GM12878 (cell line): ENCODE data around the gene GRK2. TPM values are rescaled to one million over a fixed set of nuclear protein-coding genes. Genes with fewer than 3 reads are reported as not detected.

Experiments used
- ATAC-seq: fragments of 200-7000 bp; cut with Tn5 transposase; 3 replicates; pipeline ENCODE4 v1.9.1; 2020; ENCODE audit warnings: mild to moderate bottlenecking, moderate library complexity
- BruUV-seq: library from RNA; stranded (reverse); fragments of 400-500 nt; replicated peaks from 2 replicates; lab custom pipeline; 2021; lab: Mats Ljungman, UMichigan
- CTCF ChIA-PET: fragments of 300-600 bp; sonication (Branson Sonifier 250); formaldehyde crosslinking; extraction: SDS; loops from one replicate; lab custom pipeline; 2021; ENCODE audit warnings: inconsistent platforms; lab: Yijun Ruan, JAX
- POLR2A ChIA-PET: fragments of 350-600 bp; formaldehyde crosslinking; extraction: SDS; loops from one replicate; lab custom pipeline; 2021; ENCODE audit warnings: inconsistent platforms; lab: Charles Lee
- RAD21 ChIA-PET: fragments of 300-600 bp; sonication (Branson Sonifier 250); formaldehyde crosslinking; loops from one replicate; lab custom pipeline; 2023; ENCODE audit warnings: antibody characterized with exemption; ENCODE audit not compliant: unreplicated experiment; lab: Charles Lee
- SMC1A ChIA-PET: fragments of 300-600 bp; sonication (Branson Sonifier 250); formaldehyde crosslinking; loops from one replicate; lab custom pipeline; 2023; ENCODE audit not compliant: unreplicated experiment, uncharacterized antibody; lab: Charles Lee
- DNase-seq: peaks from one replicate; pipeline ENCODE4 v3.0.0-alpha.2; 2011; ENCODE audit warnings: low read depth, low spot score
- FAIRE-seq: peaks from 3 replicates; lab custom pipeline; 2011; peaks lifted over from hg19 to GRCh38; lab: Jason Lieb, UNC
- H2AFZ ChIP-seq: 2 replicates; pipeline ENCODE4 v1.6.0; 2011; ENCODE audit warnings: low read depth, low read length, control low read depth; ENCODE audit not compliant: control insufficient read depth
- H3K27ac ChIP-seq: 2 replicates; pipeline ENCODE4 v1.5.1; 2011; ENCODE audit warnings: control low read depth; ENCODE audit not compliant: control insufficient read depth, insufficient read depth
- H3K27me3 ChIP-seq, 2 experiments: replicated peaks in 1 of 2; 2 replicates each; pipeline versions ENCODE4 v1.6.0 to v1.6.1; 2011; ENCODE audit warnings: low read length in 1 of 2; ENCODE audit not compliant: control insufficient read depth in 2 of 2, insufficient read depth in 2 of 2
- H3K36me3 ChIP-seq, 2 experiments: 2 replicates each; pipeline ENCODE4 v1.5.1; 2011; ENCODE audit warnings: low read length in 1 of 2; ENCODE audit not compliant: control insufficient read depth in 2 of 2, insufficient read depth in 2 of 2
- H3K4me1 ChIP-seq: 2 replicates; pipeline ENCODE4 v1.6.1; 2011; ENCODE audit warnings: mild to moderate bottlenecking, low read length, moderate library complexity, mixed read lengths; ENCODE audit not compliant: control insufficient read depth, insufficient read depth
- H3K4me2 ChIP-seq: 2 replicates; pipeline ENCODE4 v1.6.0; 2011; ENCODE audit warnings: control low read depth; ENCODE audit not compliant: control insufficient read depth, insufficient read depth
- H3K4me3 ChIP-seq: fragments of 200-600 bp; sonication (generic); 2 replicates; pipeline ENCODE4 v1.5.1; 2016
- H3K79me2 ChIP-seq: 2 replicates; pipeline ENCODE4 v1.6.0; 2011; ENCODE audit warnings: low read length; ENCODE audit not compliant: control insufficient read depth, insufficient read depth
- H3K9ac ChIP-seq: 2 replicates; pipeline ENCODE4 v1.8.0; 2011; ENCODE audit warnings: low read length, control low read depth, mixed read lengths; ENCODE audit not compliant: control insufficient read depth, insufficient read depth
- H3K9me3 ChIP-seq: replicated peaks from 3 replicates; pipeline ENCODE4 v1.5.1; 2011; ENCODE audit warnings: mild to moderate bottlenecking, low read length; ENCODE audit not compliant: control insufficient read depth, insufficient read depth
- H4K20me1 ChIP-seq: 2 replicates; pipeline ENCODE4 v1.6.0; 2011; ENCODE audit not compliant: control insufficient read depth, insufficient read depth
- BCL3 ChIP-seq: IDR thresholded peaks from 2 replicates; pipeline ENCODE4 v1.6.1; 2011; ENCODE audit warnings: borderline replicate concordance, low read depth, mild to moderate bottlenecking, moderate library complexity, low read length; ENCODE audit not compliant: insufficient read depth, poor library complexity, severe bottlenecking
- PML ChIP-seq: IDR thresholded peaks from 2 replicates; pipeline ENCODE4 v1.6.1; 2012; ENCODE audit warnings: low read length, inconsistent platforms
- POLR2AphosphoS5 ChIP-seq: IDR thresholded peaks from 2 replicates; pipeline ENCODE4 v1.6.1; 2011; ENCODE audit warnings: mild to moderate bottlenecking, low read length, inconsistent platforms
- TCF7 ChIP-seq: IDR thresholded peaks from 2 replicates; pipeline ENCODE4 v1.6.1; 2014; ENCODE audit warnings: antibody characterized with exemption, borderline replicate concordance
- WGBS: methylation state at CpG from one replicate; pipeline ENCODE4 v1.1.6; 2016; ENCODE audit warnings: low lambda C conversion rate; ENCODE audit not compliant: insufficient replicate concordance, insufficient coverage; ENCODE audit errors: missing lambda C conversion rate; 5-methylcytosine and 5-hydroxymethylcytosine counted together
- in situ Hi-C: fragments of 300-500 bp; cut with MboI; formaldehyde crosslinking; loops from 9 replicates; pipeline ENCODE4 v1.14.3; 2018; ENCODE audit warnings: mixed read lengths
- intact Hi-C: fragments of 100-400 bp; cut with micrococcal nuclease; formaldehyde crosslinking; loops from one replicate; pipeline ENCODE4 v1.14.2; 2022; ENCODE audit not compliant: unreplicated experiment
- polyA plus RNA-seq, 11 experiments: library from polyadenylated mRNA; depleted of rRNA in 4 of 11; unstranded in 6 of 11; stranded (reverse) in 5 of 11; fragments of >200 nt; fragmentation: Nextera tagmentation in 4 of 11; fragmentation: Illumina TruSeq in 1 of 11; extraction: Ambion mirVana in 4 of 11; extraction: Trizol in 1 of 11; gene quantifications; 1 replicate in 1 of 11; 2 replicates in 10 of 11; pipeline versions ENCODE4 v1.2.1 to v1.2.3, GENCODE V29; 2011 to 2016; ENCODE audit warnings: inconsistent platforms in 2 of 11, missing spikeins in 2 of 11, low read depth in 1 of 11
- total RNA-seq, 4 experiments: library from RNA; depleted of rRNA in 3 of 4; stranded (reverse); fragments of >200 nt in 3 of 4; fragmentation: Illumina TruSeq in 1 of 4; extraction: Trizol in 1 of 4; gene quantifications; 2 replicates each; pipeline versions ENCODE4 v1.2.1 to v1.2.3, GENCODE V29; 2013 to 2021

GRK2 gene
- total and polyA plus RNA-seq, 10 of the 15 experiments (the other 5 are each of a cell fraction or from before 2014, with no cell fraction given), result 1.0 to 160 (median 66.1) TPM

GRCh38 chr11:67255353-67255752 is 10.9 kb upstream of the GRK2 start:
- no peak for FAIRE-seq
- Histone ChIP-seq H2AFZ (no peak overlapping the region), H3K9ac (no peak overlapping the region), H3K36me3 (peaks cover 46 to 52% of the 10 kb centered on the region in 2 experiments), H3K27me3 (no peaks in the 10 kb centered on the region), H3K4me2 (no peak overlapping the region), H3K4me3 (no peak overlapping the region), H3K9me3 (no peaks in the 10 kb centered on the region), H4K20me1 (peaks cover 5% of the 10 kb centered on the region; the same call in 1 of the 2 replicates), H3K79me2 (no peaks in the 10 kb centered on the region), H3K4me1 (no peaks in the 10 kb centered on the region), H3K27ac (no peak overlapping the region)
- no peak for TF ChIP-seq BCL3
- TF ChIP-seq POLR2AphosphoS5, result 0 out of 2 replicates have a peak, but pooled peaks have one; percentile 11
- ChIA-PET SMC1A (interaction anchor here (0.6 kb wide), 1 partner anchor 147 kb away, joined by 4 read pairs; no protein-coding TSS in a partner anchor), RAD21 (no interaction called here), CTCF (interaction anchor here (0.8 kb wide), 1 partner anchor 9 kb away, joined by 3 read pairs; no protein-coding TSS in a partner anchor), POLR2A (no interaction called here)
- in situ Hi-C loops, result no loop called here
- DNase-seq, result no peak
- intact Hi-C loops, result no loop called here
- no peak for ATAC-seq
- BruUV-seq, result no TSS peak
- over 99% methylated on average over 10 of the region's 10 CpGs for WGBS

- SMC1A ChIA-PET, result interaction anchor here (0.6 kb wide), 1 partner anchor 146 kb away, joined by 4 read pairs; no protein-coding TSS in a partner anchor
- intact Hi-C loops, result no loop called here
- no peak for FAIRE-seq
Measured at GRCh38 chr11:67255864-67256263, 10.4 kb upstream of the GRK2 start.

More at GRCh38 chr11:67255864-67256263, 10.4 kb upstream of the GRK2 start:
- no peaks in the 10 kb centered on the region for H3K79me2 ChIP-seq
- no peaks in the 10 kb centered on the region for H3K4me1 ChIP-seq
- BruUV-seq, result no TSS peak
- no peak for TF ChIP-seq TCF7
- 0 out of 2 replicates have a peak, but pooled peaks have one; percentile 5 for TF ChIP-seq PML
- in situ Hi-C loops, result no loop called here
- no peak overlapping the region for H3K4me3 ChIP-seq
- no peak overlapping the region for H3K4me2 ChIP-seq
- no peak overlapping the region for H2AFZ ChIP-seq
- CTCF ChIA-PET, result no interaction called here
- no peaks in the 10 kb centered on the region for H3K27me3 ChIP-seq
- no peak for ATAC-seq
- POLR2A ChIA-PET, result no interaction called here
- H4K20me1 ChIP-seq, result peaks cover 5% of the 10 kb centered on the region; the same call in 1 of the 2 replicates
- RAD21 ChIA-PET, result no interaction called here
- H3K9ac ChIP-seq, result no peak overlapping the region
- H3K36me3 ChIP-seq, result peaks cover 40 to 48% of the 10 kb centered on the region in 2 experiments
- H3K9me3 ChIP-seq, result no peaks in the 10 kb centered on the region
- no peak for DNase-seq
- WGBS, result 93% methylated on average over 6 of the region's 8 CpGs
- H3K27ac ChIP-seq, result no peak overlapping the region
